SK-N-SH (cell line): Measurements from ENCODE around the gene MICAL2. TPM values are rescaled to one million over a fixed set of nuclear protein-coding genes. Genes with fewer than 3 reads are reported as not detected.

Experiments
- CTCF ChIA-PET: fragments of 300-600, 350-600 bp; formaldehyde crosslinking; extraction: SDS; loops from one replicate; lab custom pipeline; 2021; lab: Yijun Ruan, JAX
- POLR2A ChIA-PET: fragments of 350-600 bp; sonication (Branson Sonifier 250); formaldehyde crosslinking; extraction: SDS; loops from one replicate; lab custom pipeline; 2020; ENCODE audit warnings: antibody characterized with exemption, inconsistent platforms; lab: Yijun Ruan, JAX
- DNase-seq: peaks from one replicate; pipeline ENCODE4 v3.0.0; 2012
- H2AFZ ChIP-seq: fragments of 200-600 bp; sonication (generic); 2 replicates; pipeline ENCODE4 v1.8.1; 2016; ENCODE audit warnings: antibody characterized with exemption, mild to moderate bottlenecking, low read depth
- H3F3A ChIP-seq: fragments of 200-600 bp; sonication (generic); replicated peaks from 2 replicates; pipeline ENCODE3; 2016; ENCODE audit warnings: antibody characterized with exemption, mild to moderate bottlenecking; ENCODE audit not compliant: insufficient read depth
- H3K27ac ChIP-seq, 2 experiments: fragments of 200-500 bp in 1 of 2; fragments of 200-600 bp in 1 of 2; sonication (Bioruptor generic) in 1 of 2; sonication (generic), shearing (Covaris generic) in 1 of 2; 2 replicates each; pipeline versions ENCODE4 v1.5.1 to v1.6.1; 2014 to 2016; ENCODE audit warnings: low read depth in 2 of 2, inconsistent platforms in 1 of 2, low read length in 1 of 2, mild to moderate bottlenecking in 1 of 2, mixed read lengths in 1 of 2
- H3K27me3 ChIP-seq: fragments of 200-600 bp; sonication (generic), shearing (Covaris generic); 2 replicates; pipeline ENCODE4 v1.6.1; 2016; ENCODE audit warnings: mixed run types; ENCODE audit not compliant: insufficient read depth
- H3K36me3 ChIP-seq, 2 experiments: fragments of 200-500 bp in 1 of 2; fragments of 200-600 bp in 1 of 2; sonication (Bioruptor generic) in 1 of 2; sonication (generic) in 1 of 2; replicated peaks in 1 of 2; 2 replicates each; pipeline versions ENCODE3 to v1.5.1; 2014 to 2016; ENCODE audit warnings: low read length in 1 of 2, mild to moderate bottlenecking in 1 of 2; ENCODE audit not compliant: insufficient read depth in 2 of 2, control insufficient read depth in 1 of 2
- H3K4me1 ChIP-seq, 2 experiments: fragments of 200-500 bp in 1 of 2; fragments of 200-600 bp in 1 of 2; sonication (Bioruptor generic) in 1 of 2; sonication (generic), shearing (Covaris generic) in 1 of 2; 2 replicates each; pipeline versions ENCODE4 v1.5.1 to v1.6.1; 2014 to 2016; ENCODE audit warnings: low read depth in 1 of 2, low read length in 1 of 2, mixed run types in 1 of 2; ENCODE audit not compliant: insufficient read depth in 2 of 2, control insufficient read depth in 1 of 2
- H3K4me2 ChIP-seq: fragments of 200-600 bp; sonication (generic), shearing (Covaris generic); 2 replicates; pipeline ENCODE4 v1.6.1; 2017; ENCODE audit warnings: mixed run types
- H3K4me3 ChIP-seq, 2 experiments: fragments of 200-500 bp in 1 of 2; fragments of 200-600 bp in 1 of 2; sonication (Bioruptor generic) in 1 of 2; sonication (generic), shearing (Covaris generic) in 1 of 2; 2 replicates each; pipeline versions ENCODE4 v1.5.1 to v1.8.1; 2014 to 2016; ENCODE audit warnings: low read depth in 2 of 2, inconsistent platforms in 1 of 2, low read length in 1 of 2, mild to moderate bottlenecking in 1 of 2, mixed read lengths in 1 of 2, moderate library complexity in 1 of 2
- H3K79me2 ChIP-seq: fragments of 200-600 bp; sonication (generic); 2 replicates; pipeline ENCODE4 v1.8.1; 2017; ENCODE audit warnings: mild to moderate bottlenecking; ENCODE audit not compliant: insufficient read depth
- H3K9ac ChIP-seq: fragments of 200-600 bp; sonication (generic); 2 replicates; pipeline ENCODE4 v1.6.1; 2017; ENCODE audit warnings: mixed run types
- H3K9me2 ChIP-seq: fragments of 200-600 bp; sonication (generic); 2 replicates; pipeline ENCODE4 v1.6.1; 2017; ENCODE audit warnings: mixed run types
- H3K9me3 ChIP-seq: fragments of 200-600 bp; sonication (generic); 2 replicates; pipeline ENCODE4 v1.6.1; 2017; ENCODE audit warnings: mixed run types, mild to moderate bottlenecking, moderate library complexity
- H4K20me1 ChIP-seq: fragments of 200-600 bp; sonication (generic); 2 replicates; pipeline ENCODE4 v1.6.1; 2017; ENCODE audit warnings: mild to moderate bottlenecking, mixed run types; ENCODE audit not compliant: insufficient read depth
- EP300 ChIP-seq, 2 experiments: IDR thresholded peaks; 2 replicates each; pipeline versions ENCODE4 v1.4.0 to v1.6.1; 2012; ENCODE audit warnings: borderline replicate concordance in 1 of 2, low read depth in 1 of 2, low read length in 1 of 2
- FOSL2 ChIP-seq: IDR thresholded peaks from 2 replicates; pipeline ENCODE4 v1.4.0; 2012; ENCODE audit warnings: low read depth, mild to moderate bottlenecking, moderate library complexity, borderline replicate concordance
- GABPA ChIP-seq: IDR thresholded peaks from 2 replicates; pipeline ENCODE4 v1.4.0; 2012; ENCODE audit warnings: low read depth, mild to moderate bottlenecking
- JUND ChIP-seq: IDR thresholded peaks from 2 replicates; pipeline ENCODE4 v1.4.0; 2012
- NRF1 ChIP-seq: IDR thresholded peaks from 2 replicates; pipeline ENCODE4 v1.6.1; 2012; ENCODE audit warnings: low read depth, mild to moderate bottlenecking, low read length
- RXRA ChIP-seq: IDR thresholded peaks from 2 replicates; pipeline ENCODE4 v1.4.0; 2012; ENCODE audit warnings: low read depth, mild to moderate bottlenecking, borderline replicate concordance
- SIN3A ChIP-seq: IDR thresholded peaks from 2 replicates; pipeline ENCODE4 v1.6.1; 2012; ENCODE audit warnings: low read depth, mild to moderate bottlenecking, low read length, moderate library complexity, borderline replicate concordance
- SMC3 ChIP-seq: IDR thresholded peaks from 2 replicates; pipeline ENCODE4 v1.6.1; 2012; ENCODE audit warnings: low read depth, low read length, improper control_type of control experiment
- TEAD4 ChIP-seq: IDR thresholded peaks from 2 replicates; pipeline ENCODE4 v1.4.0; 2012; ENCODE audit warnings: mild to moderate bottlenecking, borderline replicate concordance; ENCODE audit not compliant: insufficient read depth
- WGBS: methylation state at CpG from one replicate; pipeline ENCODE4 v1.1.6; 2017; ENCODE audit warnings: low lambda C conversion rate; 5-methylcytosine and 5-hydroxymethylcytosine counted together
- polyA plus RNA-seq, 3 experiments: library from polyadenylated mRNA; depleted of rRNA; stranded (reverse); fragments of >200 nt; gene quantifications; 2 replicates each; pipeline ENCODE4 v1.2.3, GENCODE V29; 2012
- TF ChIP-seq, protein P1 (sequence below): IDR thresholded peaks from 2 replicates; pipeline ENCODE4 v1.4.0; 2012; ENCODE audit warnings: low read depth, borderline replicate concordance
- TF ChIP-seq, protein P2 (sequence below): IDR thresholded peaks from 2 replicates; pipeline ENCODE4 v1.4.0; 2012; ENCODE audit warnings: low read depth, borderline replicate concordance
- TF ChIP-seq, protein P3 (sequence below): fragments of 150-350 bp; IDR thresholded peaks from 2 replicates; pipeline ENCODE4 v1.6.1; 2016; ENCODE audit warnings: mild to moderate bottlenecking, low read depth, low read length
- TF ChIP-seq, protein P4 (sequence below): IDR thresholded peaks from 2 replicates; pipeline ENCODE4 v1.4.0; 2012; ENCODE audit warnings: low read depth
- TF ChIP-seq, protein P5 (sequence below): IDR thresholded peaks from 2 replicates; pipeline ENCODE4; 2012
- TF ChIP-seq, protein P6 (sequence below): IDR thresholded peaks from 2 replicates; pipeline ENCODE4 v1.6.1; 2012; ENCODE audit warnings: mild to moderate bottlenecking, low read depth, low read length, moderate library complexity

The MICAL2 gene
- polyA plus RNA-seq, 1 of the 3 experiments (the other 2 are of a cell fraction), result 54.6 TPM

DNA sequence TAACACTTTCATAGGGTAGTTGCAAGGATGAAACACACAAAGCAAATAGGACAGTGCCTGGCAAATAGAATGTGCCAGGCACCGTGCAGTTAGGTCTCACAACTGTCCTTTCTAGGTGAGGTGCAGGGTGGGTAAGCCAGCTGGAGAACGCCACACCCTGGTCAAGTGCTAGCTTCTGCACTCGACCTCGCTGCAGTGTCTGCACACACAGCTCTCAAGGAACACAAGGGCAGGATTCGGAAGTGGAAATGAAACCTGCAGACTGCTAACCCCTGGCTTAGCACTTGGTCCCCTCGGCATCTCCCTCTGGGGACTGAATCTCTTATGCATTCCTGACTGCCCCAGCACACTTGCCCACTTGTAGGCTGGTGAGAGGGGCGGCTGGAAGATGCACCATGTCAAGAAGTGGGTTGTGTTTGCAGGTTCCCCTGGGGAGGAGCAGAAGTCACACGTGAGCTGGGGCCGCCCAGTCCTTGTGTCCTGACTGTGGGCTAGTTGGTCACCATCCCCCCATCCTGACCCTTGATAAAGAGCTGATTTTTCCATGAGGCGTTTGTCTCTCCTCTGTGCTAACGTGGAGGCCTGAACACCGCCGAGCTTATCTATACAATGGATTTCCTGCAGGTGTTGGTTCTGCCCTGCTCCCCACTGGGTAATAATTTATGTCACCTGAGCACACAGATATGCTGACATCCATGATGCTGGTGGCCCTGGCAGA is 89.0 kb downstream of the MICAL2 start:
- no peak for TF ChIP-seq FOSL2
- TF ChIP-seq, protein P1, sequence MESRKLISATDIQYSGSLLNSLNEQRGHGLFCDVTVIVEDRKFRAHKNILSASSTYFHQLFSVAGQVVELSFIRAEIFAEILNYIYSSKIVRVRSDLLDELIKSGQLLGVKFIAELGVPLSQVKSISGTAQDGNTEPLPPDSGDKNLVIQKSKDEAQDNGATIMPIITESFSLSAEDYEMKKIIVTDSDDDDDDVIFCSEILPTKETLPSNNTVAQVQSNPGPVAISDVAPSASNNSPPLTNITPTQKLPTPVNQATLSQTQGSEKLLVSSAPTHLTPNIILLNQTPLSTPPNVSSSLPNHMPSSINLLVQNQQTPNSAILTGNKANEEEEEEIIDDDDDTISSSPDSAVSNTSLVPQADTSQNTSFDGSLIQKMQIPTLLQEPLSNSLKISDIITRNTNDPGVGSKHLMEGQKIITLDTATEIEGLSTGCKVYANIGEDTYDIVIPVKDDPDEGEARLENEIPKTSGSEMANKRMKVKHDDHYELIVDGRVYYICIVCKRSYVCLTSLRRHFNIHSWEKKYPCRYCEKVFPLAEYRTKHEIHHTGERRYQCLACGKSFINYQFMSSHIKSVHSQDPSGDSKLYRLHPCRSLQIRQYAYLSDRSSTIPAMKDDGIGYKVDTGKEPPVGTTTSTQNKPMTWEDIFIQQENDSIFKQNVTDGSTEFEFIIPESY, result no peak
- no peak for TF ChIP-seq NRF1
- no peak for TF ChIP-seq TEAD4
- no peak for TF ChIP-seq SMC3
- TF ChIP-seq, protein P2, sequence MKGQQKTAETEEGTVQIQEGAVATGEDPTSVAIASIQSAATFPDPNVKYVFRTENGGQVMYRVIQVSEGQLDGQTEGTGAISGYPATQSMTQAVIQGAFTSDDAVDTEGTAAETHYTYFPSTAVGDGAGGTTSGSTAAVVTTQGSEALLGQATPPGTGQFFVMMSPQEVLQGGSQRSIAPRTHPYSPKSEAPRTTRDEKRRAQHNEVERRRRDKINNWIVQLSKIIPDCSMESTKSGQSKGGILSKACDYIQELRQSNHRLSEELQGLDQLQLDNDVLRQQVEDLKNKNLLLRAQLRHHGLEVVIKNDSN, result no peak
- TF ChIP-seq GABPA, result no peak
- TF ChIP-seq, protein P3, sequence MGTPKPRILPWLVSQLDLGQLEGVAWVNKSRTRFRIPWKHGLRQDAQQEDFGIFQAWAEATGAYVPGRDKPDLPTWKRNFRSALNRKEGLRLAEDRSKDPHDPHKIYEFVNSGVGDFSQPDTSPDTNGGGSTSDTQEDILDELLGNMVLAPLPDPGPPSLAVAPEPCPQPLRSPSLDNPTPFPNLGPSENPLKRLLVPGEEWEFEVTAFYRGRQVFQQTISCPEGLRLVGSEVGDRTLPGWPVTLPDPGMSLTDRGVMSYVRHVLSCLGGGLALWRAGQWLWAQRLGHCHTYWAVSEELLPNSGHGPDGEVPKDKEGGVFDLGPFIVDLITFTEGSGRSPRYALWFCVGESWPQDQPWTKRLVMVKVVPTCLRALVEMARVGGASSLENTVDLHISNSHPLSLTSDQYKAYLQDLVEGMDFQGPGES, result no peak
- TF ChIP-seq SIN3A, result no peak
- TF ChIP-seq EP300 (IDR thresholded peaks at IDR 0.05; ENCODE audit: borderline replicate concordance in 1 of 2, low read depth in 1 of 2, low read length in 1 of 2), result no peak
- no peak for TF ChIP-seq JUND
- TF ChIP-seq RXRA, result no peak
- TF ChIP-seq, protein P4, sequence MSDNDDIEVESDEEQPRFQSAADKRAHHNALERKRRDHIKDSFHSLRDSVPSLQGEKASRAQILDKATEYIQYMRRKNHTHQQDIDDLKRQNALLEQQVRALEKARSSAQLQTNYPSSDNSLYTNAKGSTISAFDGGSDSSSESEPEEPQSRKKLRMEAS, result no peak
- TF ChIP-seq, protein P5, sequence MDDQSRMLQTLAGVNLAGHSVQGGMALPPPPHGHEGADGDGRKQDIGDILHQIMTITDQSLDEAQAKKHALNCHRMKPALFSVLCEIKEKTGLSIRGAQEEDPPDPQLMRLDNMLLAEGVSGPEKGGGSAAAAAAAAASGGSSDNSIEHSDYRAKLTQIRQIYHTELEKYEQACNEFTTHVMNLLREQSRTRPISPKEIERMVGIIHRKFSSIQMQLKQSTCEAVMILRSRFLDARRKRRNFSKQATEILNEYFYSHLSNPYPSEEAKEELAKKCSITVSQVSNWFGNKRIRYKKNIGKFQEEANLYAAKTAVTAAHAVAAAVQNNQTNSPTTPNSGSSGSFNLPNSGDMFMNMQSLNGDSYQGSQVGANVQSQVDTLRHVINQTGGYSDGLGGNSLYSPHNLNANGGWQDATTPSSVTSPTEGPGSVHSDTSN, result no peak
- TF ChIP-seq, protein P6, sequence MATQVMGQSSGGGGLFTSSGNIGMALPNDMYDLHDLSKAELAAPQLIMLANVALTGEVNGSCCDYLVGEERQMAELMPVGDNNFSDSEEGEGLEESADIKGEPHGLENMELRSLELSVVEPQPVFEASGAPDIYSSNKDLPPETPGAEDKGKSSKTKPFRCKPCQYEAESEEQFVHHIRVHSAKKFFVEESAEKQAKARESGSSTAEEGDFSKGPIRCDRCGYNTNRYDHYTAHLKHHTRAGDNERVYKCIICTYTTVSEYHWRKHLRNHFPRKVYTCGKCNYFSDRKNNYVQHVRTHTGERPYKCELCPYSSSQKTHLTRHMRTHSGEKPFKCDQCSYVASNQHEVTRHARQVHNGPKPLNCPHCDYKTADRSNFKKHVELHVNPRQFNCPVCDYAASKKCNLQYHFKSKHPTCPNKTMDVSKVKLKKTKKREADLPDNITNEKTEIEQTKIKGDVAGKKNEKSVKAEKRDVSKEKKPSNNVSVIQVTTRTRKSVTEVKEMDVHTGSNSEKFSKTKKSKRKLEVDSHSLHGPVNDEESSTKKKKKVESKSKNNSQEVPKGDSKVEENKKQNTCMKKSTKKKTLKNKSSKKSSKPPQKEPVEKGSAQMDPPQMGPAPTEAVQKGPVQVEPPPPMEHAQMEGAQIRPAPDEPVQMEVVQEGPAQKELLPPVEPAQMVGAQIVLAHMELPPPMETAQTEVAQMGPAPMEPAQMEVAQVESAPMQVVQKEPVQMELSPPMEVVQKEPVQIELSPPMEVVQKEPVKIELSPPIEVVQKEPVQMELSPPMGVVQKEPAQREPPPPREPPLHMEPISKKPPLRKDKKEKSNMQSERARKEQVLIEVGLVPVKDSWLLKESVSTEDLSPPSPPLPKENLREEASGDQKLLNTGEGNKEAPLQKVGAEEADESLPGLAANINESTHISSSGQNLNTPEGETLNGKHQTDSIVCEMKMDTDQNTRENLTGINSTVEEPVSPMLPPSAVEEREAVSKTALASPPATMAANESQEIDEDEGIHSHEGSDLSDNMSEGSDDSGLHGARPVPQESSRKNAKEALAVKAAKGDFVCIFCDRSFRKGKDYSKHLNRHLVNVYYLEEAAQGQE, result no peak
- TF ChIP-seq, all 33 proteins: peak for 0
- H3K27ac ChIP-seq, result peak overlapping the region; percentile 81 to 100; a peak in 3 of 4 replicates
- POLR2A ChIA-PET, result no interaction called here
- peak overlapping the region; percentile 84 for H3K9ac ChIP-seq
- H2AFZ ChIP-seq, result no peak overlapping the region
- H3K9me3 ChIP-seq, result no peaks in the 10 kb centered on the region
- peak overlapping the region; percentile 55; the same call in 1 of the 2 replicates for H3K4me2 ChIP-seq
- no peaks in the 10 kb centered on the region for H3K9me2 ChIP-seq
- 85% methylated on average over 9 of the region's 13 CpGs for WGBS
- peaks cover 2 to 23% of the 10 kb centered on the region in 2 experiments for H3K36me3 ChIP-seq
- H3K27me3 ChIP-seq, result no peaks in the 10 kb centered on the region
- CTCF ChIA-PET, result interaction anchor here (0.9 to 1.7 kb wide), 3 partner anchors 7 to 34 kb away, joined by 3 to 6 read pairs (median 3); no protein-coding TSS in a partner anchor
- H4K20me1 ChIP-seq, result no peaks in the 10 kb centered on the region
- H3K4me3 ChIP-seq, result no peak overlapping the region
- no peak for DNase-seq
- H3K4me1 ChIP-seq, result peaks cover 24 to 27% of the 10 kb centered on the region in 2 experiments; a peak in 3 of 4 replicates
- peaks cover 80% of the 10 kb centered on the region for H3K79me2 ChIP-seq
- H3F3A ChIP-seq, result peaks cover 87% of the 10 kb centered on the region
